Activated CD4-positive, alpha-beta T cell treated with anti-CD3 and anti-CD28 coated beads, Interleukin-2, Interleukin-6, amounts not matched to agents 100 ng/mL and 50 ng/mL, durations not matched to agents 16 hours and 8 hours (primary cell): Measurements from ENCODE around the gene TRIM56.

Experiments
- DNase-seq: peaks from one replicate; pipeline ENCODE4 v3.0.0-alpha.2; 2020

TRIM56 gene

DNA sequence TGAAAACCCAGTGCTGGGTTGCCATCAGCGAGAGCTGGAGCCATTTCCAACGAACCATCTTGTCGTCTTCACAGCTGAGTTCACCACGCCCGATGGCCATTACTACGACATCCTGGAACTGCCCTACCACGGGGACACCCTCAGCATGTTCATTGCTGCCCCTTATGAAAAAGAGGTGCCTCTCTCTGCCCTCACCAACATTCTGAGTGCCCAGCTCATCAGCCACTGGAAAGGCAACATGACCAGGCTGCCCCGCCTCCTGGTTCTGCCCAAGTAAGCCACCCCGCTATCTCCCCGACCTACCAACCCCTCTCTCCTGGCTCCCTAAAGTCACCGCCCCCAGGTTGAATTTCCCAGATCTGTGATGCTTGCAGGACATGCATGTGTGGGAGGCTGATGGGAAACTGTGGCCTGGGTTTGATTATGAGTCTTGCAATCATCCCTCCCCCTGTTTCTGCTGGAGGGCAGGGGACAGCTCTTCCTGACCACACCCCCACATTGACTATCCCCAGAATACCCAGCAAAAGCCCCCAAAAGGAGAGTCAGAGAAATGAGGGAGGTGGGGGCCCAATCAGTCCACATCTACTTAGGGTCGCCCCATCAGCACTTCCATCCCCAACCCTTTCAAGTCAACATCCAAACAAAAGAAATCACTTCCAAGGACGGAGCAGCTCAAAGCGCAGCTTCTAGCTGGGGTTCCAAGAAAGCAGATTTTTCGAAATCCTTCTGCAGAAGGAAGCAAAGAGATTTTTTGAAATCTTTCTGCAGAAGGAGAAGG lies 48.5 kb downstream of the TRIM56 start:
- DNase-seq, result no peak

DNA sequence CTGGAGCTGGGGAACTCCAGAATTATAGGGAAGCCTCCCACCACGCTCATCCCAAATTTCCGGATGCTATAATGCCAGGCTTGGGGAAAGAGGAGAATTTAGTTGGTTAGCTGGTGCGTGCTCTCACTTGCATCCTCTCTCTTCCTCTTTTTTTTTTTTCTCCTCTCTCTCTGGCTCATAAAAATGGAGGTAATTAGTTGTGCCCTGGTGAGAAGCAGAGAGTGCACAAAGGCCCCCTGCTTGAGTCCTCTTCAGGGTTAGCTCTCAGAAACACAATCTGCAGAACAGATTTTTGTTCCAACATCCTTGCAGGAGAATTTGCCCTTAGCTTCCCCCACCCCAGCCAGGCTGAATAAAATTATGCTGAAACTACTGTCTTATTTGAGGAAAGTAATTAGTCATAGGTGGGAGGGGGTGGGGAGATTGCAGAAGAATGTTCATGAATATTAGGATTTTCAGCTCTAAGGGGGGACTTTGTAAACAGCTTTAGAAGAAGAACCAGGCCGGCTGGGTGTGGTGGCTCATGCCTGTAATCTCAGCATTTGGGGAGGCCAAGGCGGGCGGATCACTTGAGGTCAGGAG lies 49.2 kb downstream of the TRIM56 start:
- no peak for DNase-seq

DNA sequence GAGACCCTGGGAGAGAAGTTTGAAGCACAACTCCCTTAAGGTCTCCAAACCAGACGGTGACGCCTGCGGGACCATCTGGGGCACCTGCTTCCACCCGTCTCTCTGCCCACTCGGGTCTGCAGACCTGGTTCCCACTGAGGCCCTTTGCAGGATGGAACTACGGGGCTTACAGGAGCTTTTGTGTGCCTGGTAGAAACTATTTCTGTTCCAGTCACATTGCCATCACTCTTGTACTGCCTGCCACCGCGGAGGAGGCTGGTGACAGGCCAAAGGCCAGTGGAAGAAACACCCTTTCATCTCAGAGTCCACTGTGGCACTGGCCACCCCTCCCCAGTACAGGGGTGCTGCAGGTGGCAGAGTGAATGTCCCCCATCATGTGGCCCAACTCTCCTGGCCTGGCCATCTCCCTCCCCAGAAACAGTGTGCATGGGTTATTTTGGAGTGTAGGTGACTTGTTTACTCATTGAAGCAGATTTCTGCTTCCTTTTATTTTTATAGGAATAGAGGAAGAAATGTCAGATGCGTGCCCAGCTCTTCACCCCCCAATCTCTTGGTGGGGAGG lies 52.5 kb downstream of the TRIM56 start:
- no peak for DNase-seq

GRCh38 chr7:101138213-101138870 lies 53.1 kb downstream of the TRIM56 start:
- DNase-seq, result peak; percentile 92

GRCh38 chr7:101140339-101140699 lies 55.0 kb downstream of the TRIM56 start:
- no peak for DNase-seq

GRCh38 chr7:101140746-101141382 lies 55.6 kb downstream of the TRIM56 start:
- DNase-seq, result no peak
